Measurements from ENCODE around the gene PRKCZ.

The PRKCZ gene

GRCh38 chr1:2024887-2025286 is 25.3 kb upstream of the PRKCZ start:
- no peak for DNase-seq (ENCODE audit: low read depth)

GRCh38 chr1:2025491-2025981 is 24.7 kb upstream of the PRKCZ start:
- no peak for DNase-seq (ENCODE audit: low read depth)

GRCh38 chr1:2027961-2028583 is 22.1 kb upstream of the PRKCZ start:
- DNase-seq (ENCODE audit: low read depth), result no peak

GRCh38 chr1:2028870-2029560 is 21.2 kb upstream of the PRKCZ start:
- DNase-seq (ENCODE audit: low read depth), result no peak

GRCh38 chr1:2029561-2029960 is 20.6 kb upstream of the PRKCZ start:
- DNase-seq (ENCODE audit: low read depth), result no peak

GRCh38 chr1:2030076-2030871 is 19.9 kb upstream of the PRKCZ start:
- DNase-seq (ENCODE audit: low read depth), result no peak

- no peak for DNase-seq (ENCODE audit: low read depth)
These were observed 18.4 kb upstream of the PRKCZ start for GRCh38 chr1:2031546-2032540.

- DNase-seq (ENCODE audit: low read depth), result no peak
These were observed 17.5 kb upstream of the PRKCZ start for GRCh38 chr1:2032737-2033136.

GRCh38 chr1:2033165-2033564 is 17.0 kb upstream of the PRKCZ start:
- DNase-seq (ENCODE audit: low read depth), result no peak

GRCh38 chr1:2036287-2036686 is 13.9 kb upstream of the PRKCZ start:
- DNase-seq (ENCODE audit: low read depth), result no peak

GRCh38 chr1:2037314-2037979 is 12.8 kb upstream of the PRKCZ start:
- no peak for DNase-seq (ENCODE audit: low read depth)

GRCh38 chr1:2038229-2038628 is 12.0 kb upstream of the PRKCZ start:
- DNase-seq (ENCODE audit: low read depth), result no peak

- DNase-seq (ENCODE audit: low read depth), result no peak
These were observed 11.0 kb upstream of the PRKCZ start for GRCh38 chr1:2039251-2039650.

GRCh38 chr1:2041305-2041704 is 8.9 kb upstream of the PRKCZ start:
- no peak for DNase-seq (ENCODE audit: low read depth)

- DNase-seq (ENCODE audit: low read depth), result no peak
These were observed 8.3 kb upstream of the PRKCZ start for GRCh38 chr1:2041887-2042286.

- DNase-seq (ENCODE audit: low read depth), result no peak
These were observed 7.1 kb upstream of the PRKCZ start for GRCh38 chr1:2042830-2043773.

- DNase-seq (ENCODE audit: low read depth), result no peak
These were observed 6.3 kb upstream of the PRKCZ start for GRCh38 chr1:2043886-2044285.

- DNase-seq (ENCODE audit: low read depth), result peak; percentile 22
These were observed 5.5 kb upstream of the PRKCZ start for GRCh38 chr1:2044510-2045319.

All from GM04504 (cell line).